HG03039 (cell line): ENCODE measurements around the gene TLL2.

ENCODE experiments used
- ATAC-seq: cut with Tn5 transposase; IDR thresholded peaks from one replicate; pipeline ENCODE4 v1.9.1; 2021; ENCODE audit warnings: mild to moderate bottlenecking, moderate library complexity; ENCODE audit not compliant: unreplicated experiment

Gene TLL2

GRCh38 chr10:96509017-96509641, 4.6 kb downstream of the TLL2 start:
- ATAC-seq, result no peak

- ATAC-seq, result no peak
Observed at GRCh38 chr10:96507044-96507443, 6.7 kb downstream of the TLL2 start.

- ATAC-seq, result no peak
Observed at GRCh38 chr10:96505150-96506136, 8.3 kb downstream of the TLL2 start.

- no peak for ATAC-seq
Observed at GRCh38 chr10:96502561-96503282, 11.0 kb downstream of the TLL2 start.

GRCh38 chr10:96501985-96502384, 11.7 kb downstream of the TLL2 start:
- no peak for ATAC-seq

DNA sequence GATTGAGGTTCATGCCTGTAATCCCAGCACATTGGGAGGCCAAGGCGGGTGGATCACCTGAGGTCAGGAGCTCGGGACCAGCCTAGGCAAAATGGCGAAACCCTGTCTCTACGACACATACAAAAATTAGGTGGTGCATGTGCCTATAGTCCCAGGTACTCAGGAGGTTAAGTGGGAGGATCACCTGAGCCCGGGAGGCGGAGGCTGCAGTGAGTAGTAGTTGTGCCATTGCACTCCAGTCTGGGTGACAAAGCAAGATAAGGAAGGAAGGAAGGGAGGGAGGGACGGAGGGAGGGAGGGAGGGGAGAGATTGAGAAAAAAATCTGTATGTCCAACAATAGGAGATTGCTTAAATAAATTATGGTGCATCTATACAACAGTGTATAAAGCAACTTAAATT, 13.2 kb downstream of the TLL2 start:
- ATAC-seq, result no peak

GRCh38 chr10:96500050-96500449, 13.7 kb downstream of the TLL2 start:
- no peak for ATAC-seq

GRCh38 chr10:96497391-96497790, 16.3 kb downstream of the TLL2 start:
- no peak for ATAC-seq

GRCh38 chr10:96496281-96496925, 17.3 kb downstream of the TLL2 start:
- no peak for ATAC-seq

GRCh38 chr10:96495544-96495943, 18.2 kb downstream of the TLL2 start:
- ATAC-seq, result no peak

DNA sequence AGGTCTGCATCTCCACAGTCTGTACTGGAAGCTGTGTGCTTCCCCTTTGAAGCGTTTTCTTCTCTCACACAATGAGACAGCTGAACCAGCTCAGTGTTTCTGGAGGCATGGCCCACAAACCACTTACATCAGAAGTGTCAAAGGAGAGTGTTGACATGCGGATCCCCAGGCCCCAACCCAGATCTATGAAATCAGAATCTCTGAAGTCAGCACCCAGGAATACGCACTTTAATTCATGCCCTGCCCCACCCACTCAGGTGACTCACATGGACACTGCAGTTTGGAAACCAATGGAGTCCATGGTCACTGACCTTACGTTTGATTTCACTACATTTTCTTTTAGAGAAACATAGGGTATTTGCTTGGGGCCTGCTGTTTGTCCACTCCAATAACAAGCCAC, 19.0 kb downstream of the TLL2 start:
- ATAC-seq, result no peak

DNA sequence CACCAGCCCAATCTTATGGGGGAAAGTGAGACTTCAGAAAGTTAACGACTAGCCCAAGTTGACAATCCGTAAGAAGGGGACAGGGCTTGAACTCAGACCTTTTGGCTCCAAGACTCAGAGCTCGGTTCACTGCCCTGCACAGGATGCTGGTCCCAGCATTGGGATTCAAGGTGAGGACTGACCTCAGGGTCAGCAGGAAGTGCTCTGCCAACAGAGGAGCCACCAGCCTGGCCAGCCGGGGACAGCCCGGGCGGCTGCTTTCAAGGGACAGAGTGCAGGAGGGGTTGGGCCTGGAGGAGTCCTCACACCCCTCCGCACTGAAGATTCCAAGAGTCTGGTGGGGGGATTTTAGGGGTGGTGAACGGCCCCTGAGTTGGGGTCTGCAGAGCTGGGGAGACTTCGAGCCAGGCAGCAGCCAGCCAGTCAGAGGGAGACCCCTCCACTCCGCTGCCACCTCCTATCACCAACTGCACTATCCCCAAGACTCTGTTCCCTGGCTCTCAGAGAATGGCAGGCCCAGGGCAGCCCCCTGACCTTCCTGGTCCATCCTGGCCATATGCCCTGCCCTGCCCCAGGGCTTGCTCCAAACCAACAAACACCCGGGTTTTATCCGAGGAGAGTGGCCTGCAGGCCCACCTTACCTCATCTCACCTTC, 19.7 kb downstream of the TLL2 start:
- no peak for ATAC-seq

DNA sequence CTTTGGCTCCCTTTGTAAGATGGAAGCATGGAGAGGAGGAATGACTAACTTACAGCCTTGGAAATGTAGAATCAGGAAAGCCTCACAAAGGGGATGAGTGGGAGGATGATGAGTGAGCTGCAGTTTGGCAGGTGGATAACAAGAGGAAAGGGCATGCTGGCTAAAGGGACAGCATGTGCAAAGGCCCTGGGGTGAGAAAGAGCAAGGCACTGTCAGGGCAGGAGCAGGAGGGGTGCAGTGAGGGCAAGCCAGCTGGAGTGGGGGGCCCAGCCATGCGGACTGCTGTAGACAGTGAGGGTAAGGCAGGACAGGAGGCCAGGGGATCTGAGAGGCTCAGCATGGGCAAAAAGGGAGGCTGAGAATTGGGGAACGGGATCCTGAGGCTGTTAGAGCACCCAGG, 20.5 kb downstream of the TLL2 start:
- ATAC-seq, result no peak

- ATAC-seq, result no peak
Observed at GRCh38 chr10:96491303-96491702, 22.4 kb downstream of the TLL2 start.

DNA sequence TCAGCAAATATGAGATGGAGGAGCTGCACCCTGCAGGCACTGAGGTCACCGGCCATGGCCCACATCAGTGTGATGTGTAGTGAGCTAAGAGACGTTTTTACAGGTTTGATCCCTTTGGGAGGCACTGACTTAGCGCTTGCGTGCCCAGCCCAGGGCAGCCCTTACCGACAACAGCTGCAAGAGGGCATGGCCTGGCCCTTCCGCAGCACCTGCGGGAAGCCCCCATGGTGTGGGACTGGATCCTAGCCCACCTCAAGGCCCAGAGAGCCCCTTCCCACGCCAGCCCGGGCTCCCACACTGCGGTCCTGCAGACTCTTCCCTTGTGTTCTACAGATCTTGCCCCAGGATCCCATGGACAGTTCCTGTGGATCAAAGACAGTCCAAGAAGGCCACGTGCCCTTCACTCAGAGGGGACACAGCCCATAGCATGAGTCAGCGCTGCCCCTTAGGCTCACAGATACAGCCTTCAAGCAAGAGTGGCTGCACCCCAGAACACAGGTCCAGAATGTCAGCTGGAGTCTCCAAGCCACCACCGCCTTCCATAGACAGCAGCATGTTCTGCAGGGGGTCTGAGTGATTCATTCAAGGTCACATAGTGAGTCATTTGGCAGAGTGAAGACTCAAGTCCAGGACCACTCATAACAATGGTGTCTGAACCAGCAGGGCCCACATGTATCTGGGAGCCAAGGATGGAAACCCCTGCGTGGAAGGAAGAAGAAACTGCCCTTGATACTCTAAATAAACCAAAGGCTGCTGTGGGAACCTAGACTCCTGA, 25.4 kb downstream of the TLL2 start:
- no peak for ATAC-seq

DNA sequence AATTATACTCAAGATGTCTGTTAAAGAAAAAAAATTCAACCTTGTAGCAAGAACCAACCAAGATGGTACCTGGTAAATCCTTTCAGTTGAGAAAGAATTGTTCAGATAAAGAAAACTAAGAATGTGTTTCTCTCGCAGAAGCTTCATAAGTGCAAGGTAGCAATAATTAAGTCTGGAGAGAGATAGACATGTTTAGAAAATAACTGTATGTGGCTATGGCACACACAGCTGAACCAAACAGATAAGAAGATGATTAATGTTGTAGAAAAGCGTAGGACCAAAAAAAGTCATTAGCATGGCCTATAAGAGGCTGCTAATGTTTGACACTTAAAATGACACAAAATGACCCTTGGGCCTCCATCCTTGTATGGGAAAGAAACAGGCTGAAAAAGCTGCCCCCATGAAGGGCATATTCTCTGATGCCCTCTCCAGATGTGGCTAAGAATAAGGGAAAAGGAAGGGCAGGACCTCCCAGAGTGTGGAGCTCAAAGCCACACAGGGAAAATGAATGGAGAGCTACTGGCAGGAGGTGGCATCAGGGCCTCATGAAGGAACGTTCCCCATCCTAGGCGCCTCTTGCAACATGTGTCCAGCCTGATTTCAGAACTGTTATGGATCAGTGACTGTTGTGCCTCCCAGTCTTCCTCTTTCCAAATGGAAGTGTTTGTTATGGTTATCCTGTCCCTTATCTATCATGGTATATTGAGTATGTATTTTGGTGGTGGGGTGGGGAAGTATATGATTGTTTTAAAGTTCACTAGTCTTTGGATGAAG, 30.7 kb downstream of the TLL2 start:
- ATAC-seq, result no peak

DNA sequence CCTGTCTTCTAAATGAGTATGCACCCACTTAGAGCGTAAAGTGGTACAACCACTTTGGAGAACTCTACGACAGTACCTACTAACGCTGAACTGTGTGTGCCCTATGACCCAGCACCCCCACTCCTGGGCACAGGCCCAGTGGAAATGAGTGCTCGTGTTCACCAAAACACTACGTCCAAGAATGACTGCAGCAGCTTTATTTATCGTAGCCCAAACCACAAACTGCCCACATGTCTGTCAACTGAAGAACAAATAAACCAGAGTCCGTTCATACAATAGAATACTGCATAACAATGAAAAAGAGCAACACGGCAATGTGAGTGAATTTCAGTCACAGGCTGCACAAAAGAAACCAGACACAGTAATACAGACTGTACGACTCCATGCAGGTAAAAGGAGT, 35.4 kb downstream of the TLL2 start:
- no peak for ATAC-seq

- no peak for ATAC-seq
Observed at GRCh38 chr10:96473866-96474265, 39.9 kb downstream of the TLL2 start.

DNA sequence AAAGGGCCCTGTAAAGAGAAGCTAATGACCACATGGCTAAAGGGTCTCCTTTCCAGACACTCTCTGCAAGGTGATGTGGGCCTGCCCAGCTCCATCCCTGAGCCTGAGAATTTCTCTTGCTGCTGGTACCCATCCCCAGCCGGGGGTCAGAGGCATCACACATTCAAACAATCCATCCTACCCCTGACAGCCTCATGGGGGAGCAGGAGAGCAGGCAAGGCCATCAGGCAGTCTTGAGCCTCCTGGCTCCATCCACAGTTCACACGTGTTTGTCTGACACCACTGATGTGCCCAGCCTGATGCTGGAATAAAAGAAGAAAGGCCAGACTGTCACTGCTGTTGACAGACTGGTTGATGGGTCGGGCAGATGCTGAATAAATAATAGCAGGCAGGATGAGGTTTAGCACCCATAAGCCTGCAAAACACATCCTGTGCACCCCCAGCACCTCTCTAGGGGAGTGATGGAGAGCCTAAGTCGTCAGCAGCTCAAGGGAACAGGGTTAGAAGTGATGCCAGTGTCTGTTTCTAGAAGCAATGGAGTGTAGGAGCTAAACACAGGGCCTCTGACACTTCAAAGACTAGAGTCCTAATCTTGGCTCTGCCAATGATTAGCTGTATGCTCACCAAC, 43.5 kb downstream of the TLL2 start:
- no peak for ATAC-seq
